Loucy (cell line): ENCODE results near the gene IGF1R.
A peak's percentile ranks its signal among the peaks of the same experiment; 100 is the strongest.

Experiments
- H2AFZ ChIP-seq: fragments of 200-600 bp; sonication (generic); 2 replicates; pipeline ENCODE4 v1.6.0; 2016; ENCODE audit warnings: antibody characterized with exemption, mild to moderate bottlenecking, low read length, moderate library complexity
- H3F3A ChIP-seq: fragments of 200-600 bp; 2 replicates; pipeline ENCODE4 v1.6.0; 2016; ENCODE audit warnings: antibody characterized with exemption, low read depth, mild to moderate bottlenecking
- H3K27me3 ChIP-seq: fragments of 200-600 bp; sonication (generic); 2 replicates; pipeline ENCODE4 v1.6.1; 2014; ENCODE audit warnings: low read length, mild to moderate bottlenecking; ENCODE audit not compliant: insufficient read depth, poor library complexity, severe bottlenecking
- H3K36me3 ChIP-seq: fragments of 200-600 bp; sonication (generic); 2 replicates; pipeline ENCODE4 v1.6.1; 2016; ENCODE audit warnings: low read length; ENCODE audit not compliant: insufficient read depth
- H3K4me1 ChIP-seq: fragments of 200-600 bp; sonication (generic); 2 replicates; pipeline ENCODE4 v1.5.1; 2014; ENCODE audit warnings: low read length, mild to moderate bottlenecking; ENCODE audit not compliant: insufficient read depth, poor library complexity, severe bottlenecking
- H3K4me2 ChIP-seq: fragments of 200-600 bp; sonication (generic); 2 replicates; pipeline ENCODE4 v1.6.0; 2014; ENCODE audit warnings: antibody characterized with exemption, low read length, low read depth, mild to moderate bottlenecking; ENCODE audit not compliant: poor library complexity, severe bottlenecking
- H3K4me3 ChIP-seq: fragments of 200-600 bp; sonication (generic); 2 replicates; pipeline ENCODE4 v1.5.1; 2014; ENCODE audit warnings: low read length, mild to moderate bottlenecking, mixed read lengths; ENCODE audit not compliant: poor library complexity, severe bottlenecking
- H3K79me2 ChIP-seq: fragments of 200-600 bp; sonication (generic); 2 replicates; pipeline ENCODE4 v1.6.1; 2014; ENCODE audit warnings: low read length; ENCODE audit not compliant: insufficient read depth
- H3K9ac ChIP-seq: fragments of 200-600 bp; sonication (generic); 2 replicates; pipeline ENCODE4 v1.6.0; 2014; ENCODE audit warnings: mild to moderate bottlenecking, low read depth, low read length, moderate library complexity; ENCODE audit not compliant: poor library complexity, severe bottlenecking
- H3K9me2 ChIP-seq: fragments of 200-600 bp; sonication (generic); replicated peaks from 2 replicates; pipeline ENCODE4 v1.6.1; 2016; ENCODE audit warnings: low read depth, low read length, mixed read lengths
- H3K9me3 ChIP-seq: fragments of 200-600 bp; sonication (generic); 2 replicates; pipeline ENCODE4 v1.6.1; 2014; ENCODE audit warnings: mild to moderate bottlenecking, antibody characterized with exemption, low read length, low read depth; ENCODE audit not compliant: insufficient read depth
- H4K20me1 ChIP-seq: fragments of 200-600 bp; sonication (generic); 2 replicates; pipeline ENCODE4 v1.6.0; 2014; ENCODE audit warnings: antibody characterized with exemption, low read length, mild to moderate bottlenecking; ENCODE audit not compliant: insufficient read depth, poor library complexity, severe bottlenecking
- CTCF ChIP-seq: fragments of 200-600 bp; sonication (generic); conservative IDR thresholded peaks from 2 replicates; pipeline ENCODE4 v1.5.1; 2014; ENCODE audit warnings: mild to moderate bottlenecking, antibody characterized with exemption, low read length
- EZH2phosphoT487 ChIP-seq: fragments of 200-600 bp; IDR thresholded peaks from 2 replicates; pipeline ENCODE4 v1.6.1; 2018; ENCODE audit warnings: antibody characterized with exemption, mild to moderate bottlenecking, moderate library complexity, borderline replicate concordance

IGF1R gene

GRCh38 chr15:98774756-98775497 is 126.6 kb downstream of the IGF1R start:
- no peak overlapping the region for H3K9ac ChIP-seq
- no peaks in the 10 kb centered on the region for H4K20me1 ChIP-seq
- no peaks in the 10 kb centered on the region for H3K9me2 ChIP-seq
- H2AFZ ChIP-seq = no peak overlapping the region
- TF ChIP-seq EZH2phosphoT487 (no peak), CTCF (no peak)
- H3K4me1 ChIP-seq = peaks cover 64% of the 10 kb centered on the region
- peaks cover 79% of the 10 kb centered on the region for H3K79me2 ChIP-seq
- H3K27me3 ChIP-seq = no peaks in the 10 kb centered on the region
- no peaks in the 10 kb centered on the region for H3K9me3 ChIP-seq
- H3F3A ChIP-seq = peaks cover 10% of the 10 kb centered on the region
- H3K4me2 ChIP-seq = peak overlapping the region; percentile 14
- no peaks in the 10 kb centered on the region for H3K36me3 ChIP-seq
- no peak overlapping the region for H3K4me3 ChIP-seq

- Histone ChIP-seq H3K4me1 (peaks cover 63% of the 10 kb centered on the region), H3K27me3 (no peaks in the 10 kb centered on the region), H3F3A (peaks cover 10% of the 10 kb centered on the region), H3K9me2 (no peaks in the 10 kb centered on the region), H3K36me3 (no peaks in the 10 kb centered on the region), H3K4me2 (peak overlapping the region; percentile 14), H4K20me1 (no peaks in the 10 kb centered on the region), H2AFZ (no peak overlapping the region), H3K9me3 (no peaks in the 10 kb centered on the region), H3K9ac (no peak overlapping the region), H3K79me2 (peaks cover 74% of the 10 kb centered on the region), H3K4me3 (no peak overlapping the region)
- TF ChIP-seq CTCF = no peak
- no peak for TF ChIP-seq EZH2phosphoT487
These were observed 127.3 kb downstream of the IGF1R start for GRCh38 chr15:98775498-98776230.

GRCh38 chr15:98776607-98777281 is 128.4 kb downstream of the IGF1R start:
- no peaks in the 10 kb centered on the region for H3K9me3 ChIP-seq
- H3K4me3 ChIP-seq = peak overlapping the region; percentile 71
- peak overlapping the region; percentile 53 for H2AFZ ChIP-seq
- no peaks in the 10 kb centered on the region for H3K9me2 ChIP-seq
- H3K79me2 ChIP-seq = peaks cover 74% of the 10 kb centered on the region
- peaks cover 10% of the 10 kb centered on the region for H3F3A ChIP-seq
- H3K27me3 ChIP-seq = no peaks in the 10 kb centered on the region
- peak overlapping the region; percentile 90 for H3K4me2 ChIP-seq
- H3K9ac ChIP-seq = peak overlapping the region; percentile 69
- TF ChIP-seq CTCF (no peak), EZH2phosphoT487 (no peak)
- no peaks in the 10 kb centered on the region for H3K36me3 ChIP-seq
- peaks cover 57% of the 10 kb centered on the region for H3K4me1 ChIP-seq
- H4K20me1 ChIP-seq = no peaks in the 10 kb centered on the region
